Stimulated activated CD4-positive, alpha-beta T cell treated with anti-CD3 and anti-CD28 coated beads, Interleukin-4, amount 100 ng/mL, for 1 hour (primary cell): ENCODE data around the gene PAK4.
"Not testable (repeated sequence)": the region's sequence is repeated elsewhere in the genome, so short reads cannot be mapped to it uniquely, and the experiment has no call there.

Source experiments
- DNase-seq: peaks from one replicate; pipeline ENCODE4 v3.0.0-alpha.2; 2020

The PAK4 gene

DNA sequence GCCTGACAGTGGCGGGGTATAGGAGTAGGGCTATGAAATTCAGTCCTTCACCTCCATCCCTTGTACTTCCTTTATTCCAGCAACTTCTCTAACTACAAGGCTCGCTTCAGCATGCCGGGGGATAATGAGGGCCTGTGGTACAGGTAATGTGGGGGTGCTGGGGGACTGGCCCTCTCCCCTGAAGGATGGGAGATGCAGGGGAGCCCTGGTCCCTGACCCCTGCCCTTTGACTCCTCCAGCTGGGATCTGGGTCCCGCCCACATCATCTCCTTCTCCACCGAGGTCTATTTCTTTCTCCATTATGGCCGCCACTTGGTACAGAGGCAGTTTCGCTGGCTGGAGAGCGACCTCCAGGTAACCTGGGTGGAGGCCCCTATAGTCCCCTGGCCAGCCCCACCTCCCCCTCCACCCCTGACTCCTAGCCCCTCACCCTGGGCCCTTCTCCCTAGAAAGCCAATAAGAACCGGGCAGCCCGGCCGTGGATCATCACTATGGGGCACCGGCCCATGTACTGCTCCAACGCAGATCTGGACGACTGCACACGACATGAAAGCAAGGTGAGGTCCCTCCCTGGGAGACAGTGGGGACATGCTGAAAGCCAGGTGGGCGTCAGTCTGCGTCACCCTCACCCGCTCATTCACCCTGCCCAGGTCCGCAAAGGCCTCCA, 25.0 kb upstream of the PAK4 start:
- no peak for DNase-seq

GRCh38 chr19:39103151-39103550, 22.4 kb upstream of the PAK4 start:
- no peak for DNase-seq

GRCh38 chr19:39104186-39104596, 21.4 kb upstream of the PAK4 start:
- DNase-seq = no peak

GRCh38 chr19:39106194-39106593, 19.4 kb upstream of the PAK4 start:
- DNase-seq = no peak

DNA sequence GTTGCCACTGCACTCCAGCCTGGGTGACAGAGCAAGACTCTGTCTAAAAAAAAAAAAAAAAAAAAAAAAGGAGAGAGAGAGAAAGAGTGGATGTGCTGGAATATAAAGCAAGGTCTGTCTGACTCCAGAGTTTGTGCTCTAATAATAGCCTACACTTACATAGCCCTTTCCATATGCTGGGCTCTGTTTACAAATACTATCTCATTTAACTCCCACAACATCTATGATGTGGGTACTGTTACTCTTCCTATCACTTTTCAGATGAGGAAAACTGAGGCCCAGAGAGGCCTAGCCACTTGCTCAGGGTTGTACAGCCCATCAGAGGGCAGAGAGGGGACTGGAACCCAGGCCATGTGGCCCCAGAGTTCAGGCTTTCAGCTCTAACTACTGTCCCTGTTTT, 15.9 kb upstream of the PAK4 start:
- no peak for DNase-seq

DNA sequence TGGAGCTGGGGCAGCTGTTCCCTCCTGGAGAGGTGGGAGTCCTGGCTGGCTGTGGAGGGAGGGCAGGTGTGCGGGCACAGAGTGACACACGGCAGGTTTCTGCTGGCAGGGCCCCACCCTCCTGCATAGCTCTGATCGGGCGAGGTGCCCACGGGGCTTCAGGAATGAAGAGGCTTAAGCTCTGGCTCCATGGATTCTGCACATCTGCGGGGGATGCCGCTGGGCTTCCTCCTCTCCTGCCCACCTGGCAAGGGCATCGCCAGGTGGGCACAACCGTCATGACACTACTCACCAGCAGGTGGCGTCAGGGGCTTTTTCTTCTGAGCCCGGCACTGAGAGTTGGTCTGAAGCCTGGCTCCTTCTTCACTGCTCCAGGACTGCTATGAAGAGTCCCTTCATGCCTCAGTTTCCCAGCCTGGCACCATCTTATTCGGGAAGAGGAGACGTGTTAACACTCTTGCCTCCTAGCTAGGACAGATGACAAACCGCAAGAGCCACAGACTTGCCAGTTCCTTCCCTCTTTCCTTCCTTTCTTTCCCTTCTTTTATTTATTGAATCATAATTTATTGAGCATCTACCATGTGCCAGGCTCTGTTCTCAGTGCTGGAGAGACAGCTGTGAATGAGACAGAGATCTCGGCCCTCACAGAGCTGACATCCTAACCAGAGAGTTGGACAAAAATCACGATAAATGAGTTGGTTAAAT, 15.2 kb upstream of the PAK4 start:
- DNase-seq = peak; percentile 77

- DNase-seq = no peak
Measured at GRCh38 chr19:39111593-39112199, 13.9 kb upstream of the PAK4 start.

- DNase-seq = no peak
Measured at GRCh38 chr19:39112338-39112890, 13.2 kb upstream of the PAK4 start.

DNA sequence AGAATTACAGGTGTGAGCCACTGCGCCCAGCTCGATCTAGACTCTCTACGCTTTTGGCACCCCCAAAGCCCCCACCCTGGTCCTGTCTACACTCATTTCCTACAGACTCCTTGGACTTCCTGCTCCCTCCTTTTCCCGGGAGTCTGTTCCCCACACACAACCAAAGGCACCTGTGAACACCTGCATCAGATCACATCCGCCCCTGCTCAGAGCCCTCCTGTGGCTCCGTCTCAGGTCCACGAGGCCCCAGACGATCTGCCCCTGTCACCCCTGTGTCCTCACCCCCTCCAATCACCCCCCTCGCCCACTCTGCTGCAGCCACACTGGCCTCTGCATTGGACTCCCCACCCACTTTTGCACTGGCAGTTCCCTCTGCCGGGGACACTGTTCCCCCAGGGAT, 12.4 kb upstream of the PAK4 start:
- no peak for DNase-seq

GRCh38 chr19:39115105-39115847, 10.3 kb upstream of the PAK4 start:
- no peak for DNase-seq

DNA sequence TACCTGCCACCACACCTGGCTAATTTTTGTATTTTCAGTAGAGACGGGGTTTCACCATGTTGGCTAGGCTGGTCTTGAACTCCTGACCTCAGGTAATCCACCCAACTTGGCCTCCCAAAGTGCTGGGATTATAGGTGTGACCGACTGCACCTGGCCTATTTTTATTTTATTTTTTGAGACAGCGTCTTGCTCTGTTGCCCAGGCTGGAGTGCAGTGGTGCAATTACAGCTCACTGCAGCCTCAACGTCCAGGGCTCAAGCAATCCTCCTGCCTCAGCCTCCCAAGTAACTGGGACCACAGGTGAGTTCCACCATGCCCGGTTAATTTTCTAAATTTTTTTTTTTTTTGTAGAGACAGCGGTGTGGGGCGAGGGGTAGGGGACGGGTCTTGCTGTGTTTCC, 8.6 kb upstream of the PAK4 start:
- not testable (repeated sequence) for DNase-seq

DNA sequence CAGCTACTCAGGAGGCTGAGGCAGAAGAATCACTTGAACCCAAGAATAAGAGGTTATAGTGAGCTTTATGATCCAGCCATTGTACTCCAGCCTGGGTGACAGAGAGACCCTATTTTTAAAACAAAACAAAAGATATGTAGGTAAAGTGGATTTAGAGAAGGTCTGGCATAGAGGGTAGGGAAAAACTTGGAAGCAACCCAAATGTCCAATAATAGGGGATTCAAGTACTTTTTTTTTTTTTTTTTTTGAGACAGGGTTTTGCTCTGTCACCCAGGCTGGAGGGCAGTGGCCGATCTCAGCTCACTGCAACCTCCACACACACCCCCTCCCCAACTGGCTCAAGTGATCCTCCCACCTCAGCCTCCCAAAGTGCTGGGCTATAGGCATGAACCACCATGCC, 5.8 kb upstream of the PAK4 start:
- DNase-seq = no peak

DNA sequence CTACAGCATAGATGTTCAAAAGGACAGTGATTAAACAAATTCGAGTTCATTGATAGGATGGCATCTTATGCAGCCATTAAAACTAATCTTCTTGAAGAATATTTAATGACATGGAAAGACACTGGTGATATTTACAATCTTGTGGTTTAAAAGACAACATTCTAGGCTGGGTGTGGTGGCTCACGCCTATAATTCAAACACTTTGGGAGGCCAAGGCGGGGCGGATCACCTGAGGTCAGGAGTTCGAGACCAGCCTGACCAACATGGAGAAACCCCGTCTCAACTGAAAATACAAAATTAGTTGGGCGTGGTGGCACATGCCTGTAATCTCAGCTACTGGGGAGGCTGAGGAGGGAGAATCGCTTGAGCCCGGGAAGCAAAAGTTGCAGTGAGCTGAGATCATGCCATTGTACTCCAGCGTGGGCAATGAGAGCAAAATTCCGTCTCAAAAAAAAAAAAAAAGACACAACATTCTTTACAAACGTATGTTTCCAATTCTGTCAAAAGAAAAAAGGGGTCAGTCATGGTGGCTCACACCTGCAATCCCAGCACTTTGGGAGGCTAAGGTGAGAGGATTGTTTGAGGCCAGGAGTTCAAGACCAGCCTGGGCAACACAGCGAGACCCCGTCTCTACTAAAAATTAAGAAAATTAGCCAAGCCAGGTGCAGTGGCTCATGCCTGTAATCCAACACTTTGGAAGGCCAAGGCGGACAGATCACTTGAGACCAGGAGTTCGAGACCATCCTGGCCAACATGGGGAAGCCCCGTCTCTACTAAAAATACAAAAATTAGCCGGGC, 2.5 kb upstream of the PAK4 start:
- no peak for DNase-seq

DNA sequence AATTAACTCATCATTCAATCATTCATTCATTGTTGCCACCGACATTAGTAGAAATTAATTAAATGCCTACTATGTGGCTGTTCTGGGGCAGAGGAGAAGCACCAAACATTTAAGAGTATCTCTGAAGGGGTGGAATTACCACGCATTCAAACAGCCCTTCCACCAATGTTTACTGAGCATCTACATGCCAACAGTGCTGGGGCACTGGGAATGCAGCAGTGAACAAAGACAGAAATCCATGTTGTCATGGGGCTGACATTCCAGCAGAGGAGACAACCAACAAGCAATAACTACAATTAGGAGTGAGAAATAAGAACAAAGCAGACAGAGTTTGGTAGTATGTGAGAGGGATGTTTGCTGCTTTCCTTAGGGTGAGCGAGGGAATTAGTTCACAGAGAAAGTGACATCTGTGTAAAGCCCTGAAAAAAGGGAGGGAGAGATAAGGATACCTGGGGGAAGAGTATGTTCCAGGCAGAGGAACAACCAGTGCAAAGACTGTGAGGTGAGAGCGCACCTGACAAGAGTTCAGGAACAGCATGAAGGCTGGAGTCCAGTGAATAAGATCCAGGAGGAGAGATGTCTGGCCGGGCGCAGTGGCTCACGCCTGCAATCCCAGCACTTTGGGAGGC, 1.3 kb upstream of the PAK4 start:
- DNase-seq = no peak

DNA sequence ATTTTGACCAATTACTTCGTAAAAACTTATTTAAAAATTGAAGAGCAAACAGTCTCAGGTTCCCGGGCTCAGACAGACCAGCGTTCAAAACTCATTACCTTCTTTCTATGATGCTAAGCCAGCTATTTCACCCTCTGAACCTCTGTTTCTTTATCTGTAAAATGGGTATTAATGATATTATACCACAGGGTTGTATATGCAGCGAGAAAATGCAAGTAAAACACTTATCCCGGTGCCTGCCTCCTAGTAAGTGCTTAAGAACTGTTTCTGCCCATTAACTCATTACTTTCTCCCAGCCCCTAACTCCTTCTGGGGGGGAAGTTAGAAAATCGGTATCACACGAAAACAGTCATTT, 410 bp upstream of the PAK4 start:
- DNase-seq = no peak

DNA sequence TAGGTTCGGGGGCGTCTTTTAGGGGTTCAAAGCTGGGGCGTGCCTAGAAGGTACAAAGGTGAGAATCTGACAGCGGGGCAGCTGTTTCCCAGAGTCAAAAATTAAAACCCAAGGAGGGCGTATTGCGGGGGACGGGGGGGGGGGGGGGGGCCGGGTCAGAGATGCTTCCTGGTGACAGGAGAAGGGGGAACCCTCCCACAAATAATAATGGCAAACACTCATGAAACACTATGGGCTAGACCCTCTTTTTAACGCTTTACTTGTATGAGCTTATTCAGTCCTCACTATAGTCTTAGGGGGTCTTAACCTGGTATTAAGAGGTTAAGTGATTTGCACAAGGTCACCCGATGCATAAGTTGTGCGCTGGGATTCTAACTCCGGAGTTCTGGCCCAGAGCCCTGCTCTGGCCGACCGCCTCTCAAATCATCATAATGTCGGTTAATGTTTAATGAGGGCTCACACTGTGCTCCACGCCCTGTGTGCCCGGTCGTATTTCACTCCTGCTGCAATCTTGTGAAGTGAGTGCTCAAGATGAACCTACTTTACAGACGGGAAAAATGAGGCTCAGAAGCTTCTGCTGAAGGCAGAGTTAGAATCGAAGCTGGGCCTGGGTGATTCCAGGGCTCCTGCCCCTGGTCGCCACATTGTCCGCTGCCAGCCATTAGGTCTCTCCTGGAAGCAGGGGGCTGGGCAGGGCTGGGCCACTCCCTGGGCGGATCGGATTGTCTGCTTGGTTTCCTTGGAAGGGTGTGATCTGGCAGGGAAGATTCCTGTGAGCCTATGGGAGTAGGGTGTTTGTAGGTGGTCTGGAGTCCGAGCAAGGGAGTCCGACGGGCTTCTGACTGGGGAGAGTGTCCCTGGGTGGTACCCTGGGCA, 964 bp downstream of the PAK4 start:
- no peak for DNase-seq

DNA sequence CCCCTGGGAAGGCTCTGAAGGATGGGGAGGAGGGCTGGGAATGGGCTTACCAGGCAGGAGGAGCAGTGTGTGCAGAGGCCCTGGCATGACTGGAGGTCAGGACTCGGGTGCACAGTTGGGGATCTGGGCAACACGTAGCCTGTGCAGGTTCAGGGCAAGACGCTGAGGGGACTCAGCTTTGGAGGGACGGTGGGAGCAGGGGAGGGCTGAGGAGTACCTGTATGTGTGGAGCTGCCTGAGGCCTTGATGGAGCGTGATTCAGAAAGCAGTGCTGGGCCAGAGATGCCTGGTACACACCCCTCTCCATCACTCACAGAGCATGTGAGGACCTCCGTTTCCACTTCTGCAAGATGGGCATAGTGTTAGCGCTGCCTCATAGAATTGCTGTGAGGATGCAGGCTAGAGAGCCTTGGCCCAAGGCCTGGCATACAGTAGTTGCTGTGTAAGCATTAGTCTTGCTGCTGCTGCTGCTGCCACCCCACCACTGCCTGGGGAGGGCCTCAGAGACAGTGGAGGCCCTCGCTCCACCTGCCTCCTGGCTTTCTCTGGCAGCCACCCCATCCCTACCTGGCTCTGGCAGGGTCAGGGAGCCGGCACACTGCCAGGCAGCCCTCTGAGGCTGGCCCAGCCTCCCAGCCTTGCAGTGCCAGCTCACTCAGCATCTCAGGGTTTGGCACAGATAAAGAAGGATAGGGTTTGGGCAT, 2.4 kb downstream of the PAK4 start:
- DNase-seq = no peak

- no peak for DNase-seq
Measured at GRCh38 chr19:39128516-39129079, 3.0 kb downstream of the PAK4 start.

DNA sequence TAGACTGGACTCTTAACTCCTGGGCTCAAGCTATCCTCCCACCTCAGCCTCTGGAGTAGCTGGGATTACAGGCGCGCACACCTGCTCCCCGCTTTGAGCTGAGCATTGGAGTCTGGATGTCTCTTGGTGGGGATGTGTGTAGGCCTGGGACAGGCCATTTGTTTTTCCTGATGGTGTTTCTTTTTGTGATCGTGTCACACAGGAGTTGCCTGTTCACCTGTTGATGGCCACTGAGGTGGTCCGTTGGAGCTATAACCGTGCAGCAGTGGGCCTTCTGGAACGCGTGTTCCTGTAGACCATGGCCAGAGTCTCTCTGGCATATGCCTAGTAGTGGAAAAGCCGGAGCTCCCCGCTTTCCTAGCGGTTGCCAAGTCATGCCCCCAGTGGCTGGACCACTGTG, 3.5 kb downstream of the PAK4 start:
- no peak for DNase-seq
